Measurements from ENCODE around the gene MACROD2.

- TF ChIP-seq CTCF (IDR thresholded peaks at IDR 0.05) (peak; percentile 22 to 67 (median 58)), POLR2A (IDR thresholded peaks at IDR 0.05) (no peak)
Observed at GRCh38 chr20:15654208-15654649, 1658.9 kb downstream of the MACROD2 start.

Measured in body of pancreas (tissue), 4 donors.